Stomach (tissue), 9 donors: Measurements from ENCODE around the gene ITGA7. TPM values are rescaled to one million over a fixed set of nuclear protein-coding genes. Genes with fewer than 3 reads are reported as not detected.
A peak's percentile ranks its signal among the peaks of the same experiment; 100 is the strongest.

Source experiments
- DNase-seq, 2 donors: peaks; one replicate each; pipeline versions ENCODE4 v3.0.0 to v3.0.0-alpha.2; 2013 to 2019
- H3K27ac ChIP-seq, 5 donors: fragments of 200-600 bp in 4 of 5; sonication (generic) in 4 of 5; one replicate each; pipeline ENCODE4 v1.5.1; 2013 to 2019; ENCODE audit warnings: mild to moderate bottlenecking in 1 of 5, moderate library complexity in 1 of 5
- H3K27me3 ChIP-seq, 3 donors: fragments of 200-600 bp; sonication (generic); one replicate each; pipeline ENCODE4 v1.5.1; 2017 to 2019; ENCODE audit warnings: mixed run types in 1 of 3
- H3K36me3 ChIP-seq, 4 donors: fragments of 200-600 bp; sonication (generic); 1 replicate in 3 of 4; 2 replicates in 1 of 4; pipeline ENCODE4 v1.5.1; 2016 to 2019
- H3K4me1 ChIP-seq, 4 donors: fragments of 200-600 bp; sonication (generic); one replicate each; pipeline ENCODE4 v1.5.1; 2016 to 2019
- H3K4me3 ChIP-seq, 4 donors: fragments of 200-600 bp; sonication (generic) in 3 of 4; one replicate each; pipeline ENCODE4 v1.5.1; 2016 to 2019; ENCODE audit warnings: mild to moderate bottlenecking in 1 of 4
- H3K9me3 ChIP-seq, 4 donors: fragments of 200-600 bp; sonication (generic); one replicate each; pipeline ENCODE4 v1.5.1; 2016 to 2019
- CTCF ChIP-seq, 7 experiments: fragments of 450-650 bp in 4 of 7; fragments of 200-600 bp in 3 of 7; sonication (generic) in 3 of 7; IDR thresholded peaks; one replicate each; pipeline ENCODE4 v1.5.1; 2016 to 2019; ENCODE audit warnings: antibody characterized with exemption in 7 of 7, control low read depth in 2 of 7, mild to moderate bottlenecking in 1 of 7
- EP300 ChIP-seq: sonication (generic); formaldehyde crosslinking; IDR thresholded peaks from one replicate; pipeline ENCODE4 v1.6.1; 2017; ENCODE audit warnings: antibody characterized with exemption
- POLR2A ChIP-seq, 4 donors: fragments of 450-650 bp; IDR thresholded peaks; one replicate each; pipeline ENCODE4 v1.6.1; 2016; ENCODE audit warnings: antibody characterized with exemption in 4 of 4, control low read depth in 2 of 4, mild to moderate bottlenecking in 1 of 4, moderate library complexity in 1 of 4
- POLR2AphosphoS5 ChIP-seq, 3 donors: sonication (generic); formaldehyde crosslinking; IDR thresholded peaks; one replicate each; pipeline ENCODE4 v1.6.1; 2016; ENCODE audit warnings: antibody characterized with exemption in 3 of 3
- WGBS, 5 donors: extraction: QIAGEN DNeasy Blood & Tissue Kit in 3 of 5; methylation state at CpG; one replicate each; pipeline versions ENCODE4 v1.1.5 to v1.1.7; 2013 to 2018; 5-methylcytosine and 5-hydroxymethylcytosine counted together
- intact Hi-C: fragments of 100-400 bp; cut with DNase I; formaldehyde crosslinking; loops from one replicate; pipeline ENCODE4 v1.15.1; 2023; ENCODE audit warnings: low total_unique reads
- polyA plus RNA-seq, 3 donors: library from polyadenylated mRNA; stranded (reverse); fragments of 200-250 nt; gene quantifications; one replicate each; pipeline ENCODE4 v1.2.3, GENCODE V29; 2013
- total RNA-seq, 5 donors: library from RNA; depleted of rRNA; stranded (reverse); fragments of >200 nt; gene quantifications; one replicate each; pipeline versions ENCODE4 v1.1.0 to v1.2.3, GENCODE V29; 2014 to 2016
- donor health status: healthy with polysubstance abuse.
- donor health status: Bipolar disorder and iron deficiency.
- donor health status: healthy.

Gene ITGA7
- total and polyA plus RNA-seq, 8 donors = 3.5 to 188 (median 46.3) TPM

- no peak for DNase-seq
- WGBS, 5 donors = 85 to 93% (median 89%) methylated on average over 14 of the region's 14 CpGs
- no peaks in the 10 kb centered on the region for H3K27me3 ChIP-seq
- H3K4me3 ChIP-seq = no peak overlapping the region
- intact Hi-C loops = no loop called here
- H3K4me1 ChIP-seq = peaks cover 19 to 35% (median 29%) of the 10 kb centered on the region in 4 donors
- no peaks in the 10 kb centered on the region for H3K36me3 ChIP-seq
- no peak overlapping the region for H3K27ac ChIP-seq
- no peaks in the 10 kb centered on the region for H3K9me3 ChIP-seq
- TF ChIP-seq POLR2A (IDR thresholded peaks at IDR 0.05) = no peak
- no peak for TF ChIP-seq EP300
- no peak for TF ChIP-seq CTCF (IDR thresholded peaks at IDR 0.05)
- TF ChIP-seq POLR2AphosphoS5 (IDR thresholded peaks at IDR 0.05) = no peak
Measured at GRCh38 chr12:55733021-55733555, 25.4 kb upstream of the ITGA7 start.

GRCh38 chr12:55732288-55732687 is 24.6 kb upstream of the ITGA7 start:
- no peaks in the 10 kb centered on the region for H3K9me3 ChIP-seq
- DNase-seq = no peak
- no peak for TF ChIP-seq EP300
- TF ChIP-seq POLR2AphosphoS5 (IDR thresholded peaks at IDR 0.05) = no peak
- TF ChIP-seq CTCF (IDR thresholded peaks at IDR 0.05) = no peak
- TF ChIP-seq POLR2A (IDR thresholded peaks at IDR 0.05) = no peak
- peaks cover 18 to 33% (median 29%) of the 10 kb centered on the region in 4 donors for H3K4me1 ChIP-seq
- H3K27ac ChIP-seq = no peak overlapping the region
- H3K27me3 ChIP-seq = no peaks in the 10 kb centered on the region
- WGBS, 5 donors = 70 to 83% (median 76%) methylated on average over 4 of the region's 4 CpGs
- intact Hi-C loops = no loop called here
- no peak overlapping the region for H3K4me3 ChIP-seq
- peaks cover 0 to under 1% (median 0%) of the 10 kb centered on the region in 4 donors for H3K36me3 ChIP-seq

- peak overlapping the region; percentile 94 to 100 (median 99) for H3K27ac ChIP-seq
- TF ChIP-seq POLR2AphosphoS5 (IDR thresholded peaks at IDR 0.05) = peak in 1 of 3 donors; percentile 19
- no peak for TF ChIP-seq EP300
- no peak for TF ChIP-seq CTCF (IDR thresholded peaks at IDR 0.05)
- peak in 1 of 4 donors; percentile 2 for TF ChIP-seq POLR2A (IDR thresholded peaks at IDR 0.05)
- WGBS, 5 donors = 5 to 7% (median 6%) methylated on average over 14 to 19 of the region's 19 CpGs
- peak in 1 of 2 donors; percentile 83 for DNase-seq
- no peaks in the 10 kb centered on the region for H3K9me3 ChIP-seq
- H3K36me3 ChIP-seq = peaks cover 20 to 22% (median 21%) of the 10 kb centered on the region in 4 donors
- H3K4me1 ChIP-seq = peaks cover 38 to 48% (median 44%) of the 10 kb centered on the region in 4 donors
- no peaks in the 10 kb centered on the region for H3K27me3 ChIP-seq
- intact Hi-C loops = no loop called here
- H3K4me3 ChIP-seq = peak overlapping the region; percentile 75 to 96 (median 91)
Measured at GRCh38 chr12:55729819-55730818, 22.4 kb upstream of the ITGA7 start.

- TF ChIP-seq POLR2AphosphoS5 (IDR thresholded peaks at IDR 0.05) (peak; percentile 67 to 88 (median 83)), POLR2A (IDR thresholded peaks at IDR 0.05) (peak in 1 of 4 donors; percentile 2), EP300 (no peak)
- peaks cover 29 to 32% (median 30%) of the 10 kb centered on the region in 4 donors for H3K36me3 ChIP-seq
- peak within 1 kb of the TSS; percentile 75 to 96 (median 91) for H3K4me3 ChIP-seq
- H3K9me3 ChIP-seq = no peaks in the 10 kb centered on the region
- DNase-seq = peak; percentile 91 to 96
- WGBS, 5 donors = 0 to 3% (median 1%) methylated on average over 10 to 61 of the region's 61 CpGs
- peak within 1 kb of the TSS; percentile 94 to 100 (median 99) for H3K27ac ChIP-seq
- intact Hi-C loops = no loop called here
- no peaks in the 10 kb centered on the region for H3K27me3 ChIP-seq
- H3K4me1 ChIP-seq = peaks cover 45 to 58% (median 52%) of the 10 kb centered on the region in 4 donors
Measured at GRCh38 chr12:55728939-55729818, 21.5 kb upstream of the ITGA7 start, which contains the start of gene CD63. Gene CD63, minus strand, starts transcription at chr12:55729009. Its CDS starts 668 bp downstream, at chr12:55728341.
